H1 (cell line): ENCODE results near the gene CREG2.

Experiments used
- CHD2 ChIP-seq: IDR thresholded peaks from 2 replicates; pipeline ENCODE4 v1.6.1; 2012; ENCODE audit warnings: low read length, improper control_type of control experiment
- EZH2 ChIP-seq: fragments of 200-600 bp; sonication (generic); IDR thresholded peaks from 2 replicates; pipeline ENCODE4 v1.7.1; 2012; ENCODE audit warnings: low read depth, mild to moderate bottlenecking, moderate library complexity, low read length, inconsistent platforms; ENCODE audit not compliant: severe bottlenecking
- KDM1A ChIP-seq: fragments of 200-600, 300-600 bp; sonication (generic); IDR thresholded peaks from 2 replicates; pipeline ENCODE4 v1.7.1; 2016; ENCODE audit warnings: mild to moderate bottlenecking, low read length, borderline replicate concordance
- NRF1 ChIP-seq: IDR thresholded peaks from 2 replicates; pipeline ENCODE4 v1.6.1; 2011; ENCODE audit warnings: mild to moderate bottlenecking, low read depth, low read length, improper control_type of control experiment
- POLR2A ChIP-seq, 2 experiments: IDR thresholded peaks; 1 replicate in 1 of 2; 2 replicates in 1 of 2; pipeline ENCODE4 v1.6.1; 2011; ENCODE audit warnings: low read depth in 2 of 2, low read length in 2 of 2, mild to moderate bottlenecking in 2 of 2; ENCODE audit errors: control extremely low read depth in 1 of 2
- POLR2AphosphoS5 ChIP-seq: IDR thresholded peaks from 2 replicates; pipeline ENCODE4 v1.6.1; 2011; ENCODE audit warnings: low read depth, low read length
- RAD21 ChIP-seq, 2 experiments: IDR thresholded peaks in 1 of 2; conservative IDR thresholded peaks in 1 of 2; 2 replicates each; pipeline ENCODE4 v1.6.1; 2011; ENCODE audit warnings: low read depth in 2 of 2, low read length in 2 of 2, improper control_type of control experiment in 1 of 2, inconsistent platforms in 1 of 2, mild to moderate bottlenecking in 1 of 2, moderate library complexity in 1 of 2
- RFX5 ChIP-seq: IDR thresholded peaks from 2 replicates; pipeline ENCODE4 v1.6.1; 2011; ENCODE audit warnings: low read depth, low read length, improper control_type of control experiment, borderline replicate concordance
- TF ChIP-seq, protein P1 (sequence below), 3 experiments: IDR thresholded peaks; 1 replicate in 2 of 3; 2 replicates in 1 of 3; pipeline versions ENCODE4 v1.5.1 to v1.6.1; 2011; ENCODE audit warnings: low read length in 3 of 3, mild to moderate bottlenecking in 3 of 3, inconsistent platforms in 2 of 3, low read depth in 1 of 3, moderate library complexity in 1 of 3; ENCODE audit not compliant: insufficient read depth in 1 of 3; ENCODE audit errors: control extremely low read depth in 1 of 3

DNA sequence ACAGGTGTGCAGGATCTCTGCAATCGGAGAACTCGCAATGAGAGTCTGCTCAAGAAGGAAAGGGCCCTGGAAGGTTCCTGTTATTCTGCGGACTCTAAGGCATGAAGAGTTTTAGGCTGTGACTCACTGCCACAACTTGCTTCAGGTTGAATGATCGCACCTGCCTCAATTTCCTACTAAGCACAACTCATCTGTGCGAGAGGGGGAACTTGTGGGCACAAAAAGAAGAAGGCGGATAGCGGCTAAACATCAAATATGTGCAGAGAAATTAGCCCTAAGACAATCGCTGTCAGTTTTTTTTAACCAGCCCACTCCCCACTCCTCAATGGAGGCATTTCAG is 14.0 kb upstream of the CREG2 start:
- TF ChIP-seq, protein P1, sequence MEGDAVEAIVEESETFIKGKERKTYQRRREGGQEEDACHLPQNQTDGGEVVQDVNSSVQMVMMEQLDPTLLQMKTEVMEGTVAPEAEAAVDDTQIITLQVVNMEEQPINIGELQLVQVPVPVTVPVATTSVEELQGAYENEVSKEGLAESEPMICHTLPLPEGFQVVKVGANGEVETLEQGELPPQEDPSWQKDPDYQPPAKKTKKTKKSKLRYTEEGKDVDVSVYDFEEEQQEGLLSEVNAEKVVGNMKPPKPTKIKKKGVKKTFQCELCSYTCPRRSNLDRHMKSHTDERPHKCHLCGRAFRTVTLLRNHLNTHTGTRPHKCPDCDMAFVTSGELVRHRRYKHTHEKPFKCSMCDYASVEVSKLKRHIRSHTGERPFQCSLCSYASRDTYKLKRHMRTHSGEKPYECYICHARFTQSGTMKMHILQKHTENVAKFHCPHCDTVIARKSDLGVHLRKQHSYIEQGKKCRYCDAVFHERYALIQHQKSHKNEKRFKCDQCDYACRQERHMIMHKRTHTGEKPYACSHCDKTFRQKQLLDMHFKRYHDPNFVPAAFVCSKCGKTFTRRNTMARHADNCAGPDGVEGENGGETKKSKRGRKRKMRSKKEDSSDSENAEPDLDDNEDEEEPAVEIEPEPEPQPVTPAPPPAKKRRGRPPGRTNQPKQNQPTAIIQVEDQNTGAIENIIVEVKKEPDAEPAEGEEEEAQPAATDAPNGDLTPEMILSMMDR (IDR thresholded peaks at IDR 0.05; ENCODE audit: control extremely low read depth in 1 of 3, insufficient read depth in 1 of 3, low read depth in 1 of 3, low read length in 3 of 3), result no peak
- TF ChIP-seq RFX5 (no peak), KDM1A (no peak), RAD21 (IDR thresholded peaks at IDR 0.05 in 1 of 2, conservative IDR thresholded peaks at IDR 0.05 in 1 of 2; ENCODE audit: low read depth in 2 of 2, low read length in 2 of 2) (no peak), EZH2 (no peak), NRF1 (no peak), POLR2AphosphoS5 (no peak), POLR2A (IDR thresholded peaks at IDR 0.05; ENCODE audit: control extremely low read depth in 1 of 2, low read depth in 2 of 2, low read length in 2 of 2) (no peak), CHD2 (no peak)
